GM12878 (cell line): ENCODE data around the gene RNF25. TPM values are rescaled to one million over a fixed set of nuclear protein-coding genes. Genes with fewer than 3 reads are reported as not detected.
A peak's percentile ranks its signal among the peaks of the same experiment; 100 is the strongest.

Experiments
- CBX3 ChIP-seq: fragments of 200-600 bp; sonication (generic); IDR thresholded peaks from 2 replicates; pipeline ENCODE4 v1.6.1; 2016; ENCODE audit warnings: low read depth, borderline replicate concordance
- CBX5 ChIP-seq: sonication (generic); IDR thresholded peaks from 2 replicates; pipeline ENCODE4 v1.6.1; 2016; ENCODE audit warnings: low read depth, moderate library complexity, mild to moderate bottlenecking, inconsistent platforms
- DPF2 ChIP-seq: fragments of 450-650 bp; IDR thresholded peaks from 2 replicates; pipeline ENCODE4 v1.6.1; 2017; ENCODE audit warnings: mild to moderate bottlenecking
- EP300 ChIP-seq, 2 experiments: fragments of 150-350 bp in 1 of 2; IDR thresholded peaks; 2 replicates each; pipeline ENCODE4 v1.6.1; 2011 to 2012; ENCODE audit warnings: low read depth in 2 of 2, low read length in 2 of 2, borderline replicate concordance in 1 of 2, improper control_type of control experiment in 1 of 2, inconsistent platforms in 1 of 2; ENCODE audit not compliant: control insufficient read depth in 1 of 2
- ESRRA ChIP-seq: IDR thresholded peaks from 2 replicates; pipeline ENCODE4 v1.6.1; 2012; ENCODE audit warnings: mild to moderate bottlenecking, low read length, improper control_type of control experiment
- ETV6 ChIP-seq, 2 experiments: fragments of 450-650 bp in 1 of 2; IDR thresholded peaks in 1 of 2; conservative IDR thresholded peaks in 1 of 2; 2 replicates each; pipeline ENCODE4 v1.6.1; 2014; ENCODE audit warnings: antibody characterized with exemption in 1 of 2, borderline replicate concordance in 1 of 2, low read depth in 1 of 2, mild to moderate bottlenecking in 1 of 2, moderate library complexity in 1 of 2
- IKZF2 ChIP-seq, 2 experiments: fragments of 450-650 bp; IDR thresholded peaks; 2 replicates each; pipeline ENCODE4 v1.6.1; 2017; ENCODE audit warnings: mild to moderate bottlenecking in 2 of 2, moderate library complexity in 2 of 2
- NFYA ChIP-seq: IDR thresholded peaks from 2 replicates; pipeline ENCODE4 v1.6.1; 2011; ENCODE audit warnings: low read depth, mild to moderate bottlenecking, low read length, improper control_type of control experiment, borderline replicate concordance
- PAX5 ChIP-seq: IDR thresholded peaks from 2 replicates; pipeline ENCODE4 v1.6.1; 2011; ENCODE audit warnings: low read depth, low read length, borderline replicate concordance
- RAD21 ChIP-seq: IDR thresholded peaks from 2 replicates; pipeline ENCODE4 v1.6.1; 2011; ENCODE audit warnings: mild to moderate bottlenecking, low read depth, low read length, moderate library complexity; ENCODE audit not compliant: insufficient read depth
- SMARCA5 ChIP-seq: fragments of 450-650 bp; IDR thresholded peaks from 2 replicates; pipeline ENCODE4 v1.6.1; 2017; ENCODE audit warnings: mild to moderate bottlenecking
- SMC3 ChIP-seq: IDR thresholded peaks from 2 replicates; pipeline ENCODE4 v1.6.1; 2011; ENCODE audit warnings: low read length, improper control_type of control experiment, borderline replicate concordance
- SP1 ChIP-seq: IDR thresholded peaks from one replicate; pipeline ENCODE4 v1.6.1; 2011; ENCODE audit warnings: low read depth, low read length
- STAT3 ChIP-seq: IDR thresholded peaks from 2 replicates; pipeline ENCODE4 v1.6.1; 2011; ENCODE audit warnings: low read depth, low read length, improper control_type of control experiment
- TAF1 ChIP-seq: IDR thresholded peaks from 2 replicates; pipeline ENCODE4 v1.6.1; 2011; ENCODE audit warnings: mild to moderate bottlenecking, low read depth, low read length, borderline replicate concordance
- TARDBP ChIP-seq: IDR thresholded peaks from 2 replicates; pipeline ENCODE4 v1.6.1; 2016; ENCODE audit warnings: borderline replicate concordance
- TCF12 ChIP-seq: IDR thresholded peaks from 2 replicates; pipeline ENCODE4 v1.6.1; 2011; ENCODE audit warnings: low read depth, mild to moderate bottlenecking, low read length
- ZNF274 ChIP-seq: IDR thresholded peaks from one replicate; pipeline ENCODE4 v1.8.0; 2011; ENCODE audit not compliant: insufficient read length, insufficient read depth
- polyA plus RNA-seq, 11 experiments: library from polyadenylated mRNA; depleted of rRNA in 4 of 11; unstranded in 6 of 11; stranded (reverse) in 5 of 11; fragments of >200 nt; fragmentation: Nextera tagmentation in 4 of 11; fragmentation: Illumina TruSeq in 1 of 11; extraction: Ambion mirVana in 4 of 11; extraction: Trizol in 1 of 11; gene quantifications; 1 replicate in 1 of 11; 2 replicates in 10 of 11; pipeline versions ENCODE4 v1.2.1 to v1.2.3, GENCODE V29; 2011 to 2016; ENCODE audit warnings: inconsistent platforms in 2 of 11, missing spikeins in 2 of 11, low read depth in 1 of 11
- total RNA-seq, 4 experiments: library from RNA; depleted of rRNA in 3 of 4; stranded (reverse); fragments of >200 nt in 3 of 4; fragmentation: Illumina TruSeq in 1 of 4; extraction: Trizol in 1 of 4; gene quantifications; 2 replicates each; pipeline versions ENCODE4 v1.2.1 to v1.2.3, GENCODE V29; 2013 to 2021
- TF ChIP-seq, protein P1 (sequence below): fragments of 450-650 bp; IDR thresholded peaks from 2 replicates; pipeline ENCODE4 v1.6.1; 2017; ENCODE audit warnings: mild to moderate bottlenecking
- TF ChIP-seq, protein P2 (sequence below): IDR thresholded peaks from 2 replicates; pipeline ENCODE4 v1.6.1; 2012; ENCODE audit warnings: improper control_type of control experiment, low read depth, low read length; ENCODE audit not compliant: insufficient replicate concordance

RNF25 gene
- total and polyA plus RNA-seq, 10 of the 15 experiments (the other 5 are each of a cell fraction or from before 2014, with no cell fraction given) = 1.3 to 70.4 (median 28.4) TPM

- TF ChIP-seq ETV6 (conservative IDR thresholded peaks at IDR 0.05 in 1 of 2, IDR thresholded peaks at IDR 0.05 in 1 of 2; ENCODE audit: borderline replicate concordance in 1 of 2, low read depth in 1 of 2) (peak in 1 of 2 experiments; percentile 80; a peak in 2 of 4 replicates), DPF2 (0 out of 2 replicates have a peak, but pooled peaks have one; percentile 19), STAT3 (no peak), SP1 (no peak), SMC3 (no peak), PAX5 (no peak), TAF1 (peak; percentile 79), CBX5 (no peak), ESRRA (no peak), RAD21 (no peak), IKZF2 (IDR thresholded peaks at IDR 0.05) (no peak; a peak in 1 of 4 replicates), TARDBP (no peak), ZNF274 (no peak), EP300 (IDR thresholded peaks at IDR 0.05; ENCODE audit: borderline replicate concordance in 1 of 2, control insufficient read depth in 1 of 2, low read depth in 2 of 2, low read length in 2 of 2) (no peak), NFYA (no peak), TCF12 (0 out of 2 replicates have a peak, but pooled peaks have one; percentile 50), SMARCA5 (no peak), CBX3 (no peak)
- TF ChIP-seq, protein P1, sequence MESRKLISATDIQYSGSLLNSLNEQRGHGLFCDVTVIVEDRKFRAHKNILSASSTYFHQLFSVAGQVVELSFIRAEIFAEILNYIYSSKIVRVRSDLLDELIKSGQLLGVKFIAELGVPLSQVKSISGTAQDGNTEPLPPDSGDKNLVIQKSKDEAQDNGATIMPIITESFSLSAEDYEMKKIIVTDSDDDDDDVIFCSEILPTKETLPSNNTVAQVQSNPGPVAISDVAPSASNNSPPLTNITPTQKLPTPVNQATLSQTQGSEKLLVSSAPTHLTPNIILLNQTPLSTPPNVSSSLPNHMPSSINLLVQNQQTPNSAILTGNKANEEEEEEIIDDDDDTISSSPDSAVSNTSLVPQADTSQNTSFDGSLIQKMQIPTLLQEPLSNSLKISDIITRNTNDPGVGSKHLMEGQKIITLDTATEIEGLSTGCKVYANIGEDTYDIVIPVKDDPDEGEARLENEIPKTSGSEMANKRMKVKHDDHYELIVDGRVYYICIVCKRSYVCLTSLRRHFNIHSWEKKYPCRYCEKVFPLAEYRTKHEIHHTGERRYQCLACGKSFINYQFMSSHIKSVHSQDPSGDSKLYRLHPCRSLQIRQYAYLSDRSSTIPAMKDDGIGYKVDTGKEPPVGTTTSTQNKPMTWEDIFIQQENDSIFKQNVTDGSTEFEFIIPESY = no peak
- TF ChIP-seq, protein P2, sequence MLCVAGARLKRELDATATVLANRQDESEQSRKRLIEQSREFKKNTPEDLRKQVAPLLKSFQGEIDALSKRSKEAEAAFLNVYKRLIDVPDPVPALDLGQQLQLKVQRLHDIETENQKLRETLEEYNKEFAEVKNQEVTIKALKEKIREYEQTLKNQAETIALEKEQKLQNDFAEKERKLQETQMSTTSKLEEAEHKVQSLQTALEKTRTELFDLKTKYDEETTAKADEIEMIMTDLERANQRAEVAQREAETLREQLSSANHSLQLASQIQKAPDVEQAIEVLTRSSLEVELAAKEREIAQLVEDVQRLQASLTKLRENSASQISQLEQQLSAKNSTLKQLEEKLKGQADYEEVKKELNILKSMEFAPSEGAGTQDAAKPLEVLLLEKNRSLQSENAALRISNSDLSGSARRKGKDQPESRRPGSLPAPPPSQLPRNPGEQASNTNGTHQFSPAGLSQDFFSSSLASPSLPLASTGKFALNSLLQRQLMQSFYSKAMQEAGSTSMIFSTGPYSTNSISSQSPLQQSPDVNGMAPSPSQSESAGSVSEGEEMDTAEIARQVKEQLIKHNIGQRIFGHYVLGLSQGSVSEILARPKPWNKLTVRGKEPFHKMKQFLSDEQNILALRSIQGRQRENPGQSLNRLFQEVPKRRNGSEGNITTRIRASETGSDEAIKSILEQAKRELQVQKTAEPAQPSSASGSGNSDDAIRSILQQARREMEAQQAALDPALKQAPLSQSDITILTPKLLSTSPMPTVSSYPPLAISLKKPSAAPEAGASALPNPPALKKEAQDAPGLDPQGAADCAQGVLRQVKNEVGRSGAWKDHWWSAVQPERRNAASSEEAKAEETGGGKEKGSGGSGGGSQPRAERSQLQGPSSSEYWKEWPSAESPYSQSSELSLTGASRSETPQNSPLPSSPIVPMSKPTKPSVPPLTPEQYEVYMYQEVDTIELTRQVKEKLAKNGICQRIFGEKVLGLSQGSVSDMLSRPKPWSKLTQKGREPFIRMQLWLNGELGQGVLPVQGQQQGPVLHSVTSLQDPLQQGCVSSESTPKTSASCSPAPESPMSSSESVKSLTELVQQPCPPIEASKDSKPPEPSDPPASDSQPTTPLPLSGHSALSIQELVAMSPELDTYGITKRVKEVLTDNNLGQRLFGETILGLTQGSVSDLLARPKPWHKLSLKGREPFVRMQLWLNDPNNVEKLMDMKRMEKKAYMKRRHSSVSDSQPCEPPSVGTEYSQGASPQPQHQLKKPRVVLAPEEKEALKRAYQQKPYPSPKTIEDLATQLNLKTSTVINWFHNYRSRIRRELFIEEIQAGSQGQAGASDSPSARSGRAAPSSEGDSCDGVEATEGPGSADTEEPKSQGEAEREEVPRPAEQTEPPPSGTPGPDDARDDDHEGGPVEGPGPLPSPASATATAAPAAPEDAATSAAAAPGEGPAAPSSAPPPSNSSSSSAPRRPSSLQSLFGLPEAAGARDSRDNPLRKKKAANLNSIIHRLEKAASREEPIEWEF = no peak
Observed at GRCh38 chr2:218671654-218672566, at the start of gene RNF25, which contains the start of gene STK36 (continued).
